CD4-positive, alpha-beta T cell (primary cell): ENCODE results near the gene MAGEA2. TPM values are rescaled to one million over a fixed set of nuclear protein-coding genes. Genes with fewer than 3 reads are reported as not detected.
"Not testable (repeated sequence)": the region's sequence is repeated elsewhere in the genome, so short reads cannot be mapped to it uniquely, and the experiment has no call there.

Experiments
- ATAC-seq: fragments of 200-7000 bp; cut with Tn5 transposase; one replicate; pipeline ENCODE4 v1.10.0; 2022; ENCODE audit warnings: mild to moderate bottlenecking; ENCODE audit not compliant: poor library complexity
- CTCF ChIA-PET: fragments of 350-600 bp; sonication (Branson Sonifier 250); formaldehyde crosslinking; loops from one replicate; lab custom pipeline; 2021; ENCODE audit warnings: antibody characterized with exemption, inconsistent platforms; lab: Charles Lee
- POLR2A ChIA-PET: fragments of 350-600 bp; sonication (Branson Sonifier 250); formaldehyde crosslinking; loops from one replicate; lab custom pipeline; 2021; ENCODE audit warnings: antibody characterized with exemption, inconsistent platforms; lab: Charles Lee
- DNase-seq, 14 experiments: peaks; one replicate each; pipeline ENCODE4 v3.0.0-alpha.2; 2013 to 2020; ENCODE audit warnings: mixed read lengths in 2 of 14
- H3K27ac ChIP-seq, 2 donors: one replicate each; pipeline versions ENCODE4 v1.5.1 to v1.7.0; 2013; ENCODE audit warnings: low read length in 2 of 2, low read depth in 1 of 2, mild to moderate bottlenecking in 1 of 2
- H3K27me3 ChIP-seq, 2 experiments: 1 replicate in 1 of 2; 2 replicates in 1 of 2; pipeline versions ENCODE4 v1.6.1 to v1.7.0; 2013; ENCODE audit warnings: low read length in 2 of 2, control low read depth in 1 of 2, mild to moderate bottlenecking in 1 of 2, moderate library complexity in 1 of 2; ENCODE audit not compliant: insufficient read depth in 2 of 2, control insufficient read depth in 1 of 2
- H3K36me3 ChIP-seq: one replicate; pipeline ENCODE4 v1.6.1; 2013; ENCODE audit warnings: low read length, control low read depth; ENCODE audit not compliant: insufficient read depth
- H3K4me1 ChIP-seq: one replicate; pipeline ENCODE4 v1.6.1; 2013; ENCODE audit warnings: low read length, control low read depth; ENCODE audit not compliant: insufficient read depth
- H3K4me3 ChIP-seq: one replicate; pipeline ENCODE4 v1.5.1; 2013; ENCODE audit warnings: mild to moderate bottlenecking, low read length, moderate library complexity
- H3K9me3 ChIP-seq, 2 experiments: 1 replicate in 1 of 2; 2 replicates in 1 of 2; pipeline versions ENCODE4 v1.6.1 to v1.7.0; 2013; ENCODE audit warnings: low read length in 2 of 2, mild to moderate bottlenecking in 2 of 2, control low read depth in 1 of 2, moderate library complexity in 1 of 2; ENCODE audit not compliant: control insufficient read depth in 1 of 2, insufficient read depth in 1 of 2
- H3K27ac Mint-ChIP-seq: one replicate; pipeline ENCODE4 v1.8.0; 2020; ENCODE audit warnings: mixed read lengths
- H3K27me3 Mint-ChIP-seq: one replicate; pipeline ENCODE4 v1.8.0; 2021; ENCODE audit warnings: mixed read lengths
- H3K36me3 Mint-ChIP-seq: one replicate; pipeline ENCODE4 v1.8.0; 2021; ENCODE audit warnings: low read depth, mixed read lengths
- H3K4me1 Mint-ChIP-seq: one replicate; pipeline ENCODE4 v1.8.0; 2021; ENCODE audit warnings: low read depth, mixed read lengths
- H3K4me3 Mint-ChIP-seq: one replicate; pipeline ENCODE4 v1.8.0; 2020; ENCODE audit warnings: mild to moderate bottlenecking, mixed read lengths
- H3K9me3 Mint-ChIP-seq: one replicate; pipeline ENCODE4 v1.8.0; 2020; ENCODE audit warnings: mixed read lengths
- intact Hi-C, 2 experiments: fragments of 100-400 bp; cut with DNase I in 1 of 2; cut with micrococcal nuclease in 1 of 2; formaldehyde crosslinking; loops; one replicate each; pipeline versions ENCODE4 v1.15.1 to v1.9.0; 2023 to 2025; cut with DNase I, micrococcal nuclease
- total RNA-seq, 174 experiments: library from RNA in 2 of 174; stranded (reverse) in 2 of 174; gene quantifications; one replicate each; pipeline ENCODE4 v1.2.3 and lab custom pipeline; 2021 to 2026
- TF ChIP-seq, protein P1 (sequence below): fragments of 200-600 bp; IDR thresholded peaks from one replicate; pipeline ENCODE4 v1.8.0; 2022; ENCODE audit warnings: antibody characterized with exemption, mild to moderate bottlenecking

The MAGEA2 gene
- total RNA-seq, 2 experiments from 2014 or later = not detected

- no peaks in the 10 kb centered on the region for H3K9me3 Mint-ChIP-seq
- Histone ChIP-seq H3K36me3 (no peaks in the 10 kb centered on the region), H3K4me3 (no peak within 1 kb of the TSS), H3K4me1 (no peaks in the 10 kb centered on the region), H3K27me3 (no peaks in the 10 kb centered on the region), H3K9me3 (no peaks in the 10 kb centered on the region), H3K27ac (no peak within 1 kb of the TSS)
- H3K4me3 Mint-ChIP-seq = no peak within 1 kb of the TSS
- no peaks in the 10 kb centered on the region for H3K4me1 Mint-ChIP-seq
- no peak within 1 kb of the TSS for H3K27ac Mint-ChIP-seq
- ChIA-PET POLR2A (no interaction called here), CTCF (no interaction called here)
- intact Hi-C loops = no loop called here
- DNase-seq = no peak
- TF ChIP-seq, protein P1, sequence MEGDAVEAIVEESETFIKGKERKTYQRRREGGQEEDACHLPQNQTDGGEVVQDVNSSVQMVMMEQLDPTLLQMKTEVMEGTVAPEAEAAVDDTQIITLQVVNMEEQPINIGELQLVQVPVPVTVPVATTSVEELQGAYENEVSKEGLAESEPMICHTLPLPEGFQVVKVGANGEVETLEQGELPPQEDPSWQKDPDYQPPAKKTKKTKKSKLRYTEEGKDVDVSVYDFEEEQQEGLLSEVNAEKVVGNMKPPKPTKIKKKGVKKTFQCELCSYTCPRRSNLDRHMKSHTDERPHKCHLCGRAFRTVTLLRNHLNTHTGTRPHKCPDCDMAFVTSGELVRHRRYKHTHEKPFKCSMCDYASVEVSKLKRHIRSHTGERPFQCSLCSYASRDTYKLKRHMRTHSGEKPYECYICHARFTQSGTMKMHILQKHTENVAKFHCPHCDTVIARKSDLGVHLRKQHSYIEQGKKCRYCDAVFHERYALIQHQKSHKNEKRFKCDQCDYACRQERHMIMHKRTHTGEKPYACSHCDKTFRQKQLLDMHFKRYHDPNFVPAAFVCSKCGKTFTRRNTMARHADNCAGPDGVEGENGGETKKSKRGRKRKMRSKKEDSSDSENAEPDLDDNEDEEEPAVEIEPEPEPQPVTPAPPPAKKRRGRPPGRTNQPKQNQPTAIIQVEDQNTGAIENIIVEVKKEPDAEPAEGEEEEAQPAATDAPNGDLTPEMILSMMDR = no peak
- H3K36me3 Mint-ChIP-seq = no peaks in the 10 kb centered on the region
- ATAC-seq = no peak
- H3K27me3 Mint-ChIP-seq = peaks cover 4% of the 10 kb centered on the region
Observed at GRCh38 chrX:152733261-152733975, 20.2 kb downstream of the MAGEA2 start, which contains the start of the genes CSAG1 and MAGEA12. Gene CSAG1 (minus strand): TSS chrX:152733721. CDS start chrX:152732460, 1,261 bp downstream. Gene MAGEA12 (plus strand): TSS chrX:152733757. CDS start chrX:152736162, 2,405 bp downstream.

DNA sequence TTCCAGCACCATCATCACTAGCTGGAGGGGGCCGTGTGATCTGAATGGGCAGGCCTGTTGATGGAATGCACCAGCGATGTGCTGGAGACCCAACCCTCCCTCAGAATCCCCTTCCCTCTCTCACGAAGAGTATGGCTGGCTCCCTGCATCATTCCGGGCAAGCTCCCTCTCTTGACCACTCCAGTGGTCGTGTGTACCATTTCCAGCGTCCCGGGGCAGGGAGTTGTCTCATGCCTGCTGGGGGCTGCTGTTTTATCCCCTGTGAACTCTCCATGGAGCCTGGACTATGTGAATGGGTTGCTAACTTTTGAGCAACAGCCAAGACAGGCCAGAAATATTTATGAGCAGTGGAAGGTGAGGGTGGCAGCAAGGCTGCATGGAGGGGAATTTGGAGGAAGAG, 28.2 kb downstream of the MAGEA2 start:
- Mint-ChIP-seq H3K4me3 (no peak overlapping the region), H3K27me3 (peaks cover 11% of the 10 kb centered on the region), H3K36me3 (no peaks in the 10 kb centered on the region), H3K9me3 (no peaks in the 10 kb centered on the region), H3K27ac (no peak overlapping the region), H3K4me1 (no peaks in the 10 kb centered on the region)
- ChIA-PET POLR2A (no interaction called here), CTCF (no interaction called here)
- H3K4me1 ChIP-seq = no peaks in the 10 kb centered on the region
- H3K27ac ChIP-seq = no peak overlapping the region
- no peak for ATAC-seq
- H3K9me3 ChIP-seq = no peaks in the 10 kb centered on the region
- no peak overlapping the region for H3K4me3 ChIP-seq
- no peaks in the 10 kb centered on the region for H3K36me3 ChIP-seq
- TF ChIP-seq, protein P1 = no peak
- H3K27me3 ChIP-seq = no peaks in the 10 kb centered on the region
- no peak for DNase-seq
- intact Hi-C loops = no loop called here

DNA sequence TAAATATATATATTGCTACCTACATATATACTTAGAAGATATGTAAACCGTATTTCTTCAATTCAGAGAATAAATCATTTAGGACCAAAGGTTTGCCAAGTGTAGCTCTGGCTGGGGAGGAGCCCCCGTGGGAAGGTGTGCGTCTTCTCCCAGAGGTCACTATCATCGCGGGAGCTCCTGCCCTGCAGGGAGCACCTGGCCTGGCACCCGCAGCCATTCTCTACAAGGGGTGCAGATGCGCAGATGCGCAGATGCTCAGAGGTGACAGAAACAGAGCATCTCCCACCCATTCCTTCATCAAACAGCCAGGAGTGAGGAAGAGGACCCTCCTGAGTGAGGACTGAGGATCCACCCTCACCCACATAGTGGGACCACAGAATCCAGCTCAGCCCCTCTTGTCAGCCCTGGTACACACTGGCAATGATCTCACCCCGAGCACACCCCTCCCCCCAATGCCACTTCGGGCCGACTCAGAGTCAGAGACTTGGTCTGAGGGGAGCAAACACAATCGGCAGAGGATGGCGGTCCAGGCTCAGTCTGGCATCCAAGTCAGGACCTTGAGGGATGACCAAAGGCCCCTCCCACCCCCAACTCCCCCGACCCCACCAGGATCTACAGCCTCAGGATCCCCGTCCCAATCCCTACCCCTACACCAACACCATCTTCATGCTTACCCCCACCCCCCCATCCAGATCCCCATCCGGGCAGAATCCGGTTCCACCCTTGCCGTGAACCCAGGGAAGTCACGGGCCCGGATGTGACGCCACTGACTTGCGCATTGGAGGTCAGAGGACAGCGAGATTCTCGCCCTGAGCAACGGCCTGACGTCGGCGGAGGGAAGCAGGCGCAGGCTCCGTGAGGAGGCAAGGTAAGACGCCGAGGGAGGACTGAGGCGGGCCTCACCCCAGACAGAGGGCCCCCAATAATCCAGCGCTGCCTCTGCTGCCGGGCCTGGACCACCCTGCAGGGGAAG, 39.5 kb downstream of the MAGEA2 start, which contains the start of gene MAGEA2B:
TSS of gene MAGEA2B (plus strand) at position 814 of the 973 bp plus-strand sequence. CDS start 2,479 bp downstream, outside the sequence.
- H3K4me3 ChIP-seq, H3K27ac ChIP-seq, H3K36me3 ChIP-seq, H3K4me3 Mint-ChIP-seq, H3K4me1 Mint-ChIP-seq, intact Hi-C loops, ATAC-seq, POLR2A ChIA-PET, CTCF ChIA-PET, DNase-seq, H3K4me1 ChIP-seq, H3K36me3 Mint-ChIP-seq, H3K9me3 ChIP-seq, H3K27me3 ChIP-seq, H3K27me3 Mint-ChIP-seq, H3K9me3 Mint-ChIP-seq, H3K27ac Mint-ChIP-seq: not testable (repeated sequence)

- H3K27ac ChIP-seq, ATAC-seq, DNase-seq, H3K4me3 Mint-ChIP-seq, H3K4me3 ChIP-seq, H3K9me3 Mint-ChIP-seq, H3K27me3 Mint-ChIP-seq, H3K4me1 Mint-ChIP-seq, CTCF ChIA-PET, POLR2A ChIA-PET, H3K36me3 Mint-ChIP-seq, H3K27me3 ChIP-seq, H3K4me1 ChIP-seq, H3K36me3 ChIP-seq, H3K27ac Mint-ChIP-seq, intact Hi-C loops, H3K9me3 ChIP-seq: not testable (repeated sequence)
Observed at GRCh38 chrX:152713195-152713594, 40.4 kb downstream of the MAGEA2 start.

DNA sequence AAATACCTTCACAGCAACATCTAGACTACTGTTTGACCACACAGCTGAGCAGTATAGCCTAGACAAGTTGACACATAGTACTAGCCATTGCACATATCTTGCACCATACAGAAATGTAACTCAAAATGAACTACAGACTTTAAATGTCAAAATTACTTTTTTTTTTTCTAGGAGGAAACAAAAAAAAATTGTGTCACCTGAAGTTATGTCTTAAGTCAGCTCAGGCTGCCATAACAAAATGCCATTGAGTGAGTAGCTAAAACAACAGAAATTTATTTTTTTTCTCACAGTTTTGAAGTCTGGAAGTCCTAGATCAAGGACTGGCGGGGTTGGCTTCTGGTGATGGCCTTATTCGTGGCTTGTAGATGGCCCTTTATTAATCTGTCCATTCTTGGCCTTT, 44.5 kb downstream of the MAGEA2 start, which contains the start of gene CSAG2:
TSS of gene CSAG2 (minus strand) at position 101 of the 400 bp plus-strand sequence. CDS start 161 bp downstream, outside the sequence.
- H3K27ac ChIP-seq, DNase-seq, H3K4me1 ChIP-seq, POLR2A ChIA-PET, H3K4me3 Mint-ChIP-seq, H3K27me3 Mint-ChIP-seq, H3K9me3 ChIP-seq, H3K36me3 ChIP-seq, H3K27me3 ChIP-seq, CTCF ChIA-PET, H3K36me3 Mint-ChIP-seq, ATAC-seq, H3K4me3 ChIP-seq, H3K4me1 Mint-ChIP-seq, H3K27ac Mint-ChIP-seq, intact Hi-C loops, H3K9me3 Mint-ChIP-seq: not testable (repeated sequence)
